Fibroblast of the aortic adventitia (primary cell): ENCODE measurements around the gene STXBP1. TPM values are rescaled to one million over a fixed set of nuclear protein-coding genes. Genes with fewer than 3 reads are reported as not detected.
A peak's percentile ranks its signal among the peaks of the same experiment; 100 is the strongest.

Experiments used
- DNase-seq: peaks from one replicate; pipeline ENCODE4 v3.0.0-alpha.2; 2010; ENCODE audit warnings: low read depth
- H3K4me3 ChIP-seq: 2 replicates; pipeline ENCODE4 v1.5.1; 2011; ENCODE audit warnings: low read depth, mild to moderate bottlenecking, control low read depth, low read length, moderate library complexity
- total RNA-seq: library from RNA; depleted of rRNA; stranded (reverse); fragments of >200 nt; gene quantifications from 2 replicates; pipeline ENCODE4 v1.2.3, GENCODE V29; 2012; ENCODE audit warnings: low replicate concordance
- TF ChIP-seq, protein P1 (sequence below): IDR thresholded peaks from 2 replicates; pipeline ENCODE4 v1.5.1; 2011; ENCODE audit warnings: mild to moderate bottlenecking, low read length, control low read depth, inconsistent platforms; ENCODE audit not compliant: insufficient read depth

STXBP1 gene
- total RNA-seq, 1 donor: 25.5 TPM

DNA sequence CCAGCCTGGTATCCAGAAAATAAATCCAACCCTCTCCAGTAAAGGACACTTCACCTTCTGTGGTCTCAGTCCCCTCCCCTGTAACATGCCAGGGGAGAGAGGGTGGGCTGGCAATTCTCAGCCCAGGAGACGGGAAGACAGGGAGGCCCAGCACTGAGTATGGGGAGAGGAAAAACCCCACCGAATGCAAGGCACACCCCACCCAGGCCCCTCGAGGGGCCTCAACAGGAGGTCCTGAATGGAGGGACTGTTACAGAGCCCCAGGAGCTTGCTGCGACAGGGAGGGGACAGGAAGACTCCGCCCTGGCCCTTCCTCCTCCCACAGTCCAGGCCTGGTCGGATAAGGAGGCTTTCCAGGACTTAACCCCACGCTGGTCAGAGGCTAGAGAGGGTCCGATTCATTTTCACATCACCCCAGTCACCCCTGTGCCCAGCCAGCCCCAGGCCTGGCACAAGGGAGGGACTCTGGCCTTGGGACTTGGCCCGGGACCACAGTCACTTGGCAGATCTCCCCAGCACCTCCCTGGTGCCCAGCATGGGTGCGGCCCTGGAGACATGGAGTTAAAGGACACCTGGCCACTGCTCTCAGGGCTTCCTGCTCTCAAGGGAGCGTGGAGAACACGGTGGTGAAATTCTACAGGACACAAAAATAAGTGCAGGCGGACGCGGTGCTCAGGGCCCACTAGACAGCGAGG, 44.9 kb upstream of the STXBP1 start:
- TF ChIP-seq, protein P1, sequence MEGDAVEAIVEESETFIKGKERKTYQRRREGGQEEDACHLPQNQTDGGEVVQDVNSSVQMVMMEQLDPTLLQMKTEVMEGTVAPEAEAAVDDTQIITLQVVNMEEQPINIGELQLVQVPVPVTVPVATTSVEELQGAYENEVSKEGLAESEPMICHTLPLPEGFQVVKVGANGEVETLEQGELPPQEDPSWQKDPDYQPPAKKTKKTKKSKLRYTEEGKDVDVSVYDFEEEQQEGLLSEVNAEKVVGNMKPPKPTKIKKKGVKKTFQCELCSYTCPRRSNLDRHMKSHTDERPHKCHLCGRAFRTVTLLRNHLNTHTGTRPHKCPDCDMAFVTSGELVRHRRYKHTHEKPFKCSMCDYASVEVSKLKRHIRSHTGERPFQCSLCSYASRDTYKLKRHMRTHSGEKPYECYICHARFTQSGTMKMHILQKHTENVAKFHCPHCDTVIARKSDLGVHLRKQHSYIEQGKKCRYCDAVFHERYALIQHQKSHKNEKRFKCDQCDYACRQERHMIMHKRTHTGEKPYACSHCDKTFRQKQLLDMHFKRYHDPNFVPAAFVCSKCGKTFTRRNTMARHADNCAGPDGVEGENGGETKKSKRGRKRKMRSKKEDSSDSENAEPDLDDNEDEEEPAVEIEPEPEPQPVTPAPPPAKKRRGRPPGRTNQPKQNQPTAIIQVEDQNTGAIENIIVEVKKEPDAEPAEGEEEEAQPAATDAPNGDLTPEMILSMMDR: no peak
- H3K4me3 ChIP-seq: peak overlapping the region; percentile 91
- peak; percentile 56 for DNase-seq

DNA sequence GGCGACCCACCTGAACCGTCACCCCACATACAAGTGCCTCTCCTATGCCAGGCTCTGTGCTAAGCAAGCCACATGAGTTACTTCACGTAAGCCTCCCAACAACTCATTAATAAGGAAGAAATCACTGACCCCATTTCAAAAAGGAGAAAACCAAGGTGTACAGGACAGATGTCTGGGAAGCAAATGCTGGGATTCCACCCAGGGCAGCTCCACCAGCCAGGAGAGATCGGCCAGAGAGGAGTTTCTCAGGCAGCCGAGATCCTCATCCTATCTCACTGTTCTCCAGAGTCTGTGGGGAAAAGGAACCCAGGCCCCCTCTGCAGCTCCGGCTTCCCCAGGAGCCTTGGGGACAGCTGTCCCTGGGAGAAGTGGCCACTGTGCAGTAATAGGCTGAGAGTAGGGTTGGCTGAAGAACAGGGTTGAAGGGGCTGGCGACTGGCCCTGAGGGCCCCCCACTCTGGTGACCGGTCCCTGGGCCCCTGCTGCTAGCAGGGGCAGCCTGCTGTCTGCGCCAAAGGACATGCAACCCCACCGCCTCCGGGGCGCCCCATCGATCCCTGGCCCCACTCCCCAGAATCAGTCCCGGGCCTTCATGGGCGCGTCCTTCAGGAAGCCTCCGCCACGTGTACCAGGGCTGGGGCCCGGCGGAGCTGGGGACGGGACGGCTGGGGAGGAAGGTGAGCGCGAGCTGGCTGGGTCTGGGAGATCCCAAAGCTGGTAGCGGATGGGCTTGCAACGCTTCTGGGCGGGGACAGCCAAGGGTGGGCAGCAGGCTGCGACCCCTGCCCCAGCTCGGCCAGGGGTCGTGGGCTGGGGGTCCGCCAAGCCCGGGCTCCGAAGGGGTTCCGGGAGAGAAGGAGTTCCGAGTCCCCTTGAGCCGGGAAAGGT, 44.1 kb upstream of the STXBP1 start:
- no peak for DNase-seq
- TF ChIP-seq, protein P1: no peak
- peak overlapping the region; percentile 91 for H3K4me3 ChIP-seq

DNA sequence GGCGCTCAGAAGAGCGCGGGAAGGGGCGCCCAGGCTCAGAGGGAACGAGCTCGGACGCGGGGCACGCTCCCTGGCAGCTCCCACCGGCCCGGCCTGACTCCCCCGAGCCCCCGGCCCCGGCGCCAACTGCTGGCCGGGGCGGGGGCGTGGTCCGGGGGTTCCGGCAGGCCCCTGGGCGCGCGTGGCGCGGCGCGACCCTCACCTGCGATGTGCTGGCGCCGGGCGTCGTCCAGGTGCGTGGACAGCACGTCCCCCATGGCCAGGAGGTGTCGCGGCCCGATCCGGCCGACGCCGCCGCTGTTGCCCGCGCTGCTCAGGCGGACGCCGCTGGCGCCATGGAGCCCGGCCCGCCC, 43.5 kb upstream of the STXBP1 start:
- TF ChIP-seq, protein P1: no peak
- peak overlapping the region; percentile 91 for H3K4me3 ChIP-seq
- DNase-seq: no peak

DNA sequence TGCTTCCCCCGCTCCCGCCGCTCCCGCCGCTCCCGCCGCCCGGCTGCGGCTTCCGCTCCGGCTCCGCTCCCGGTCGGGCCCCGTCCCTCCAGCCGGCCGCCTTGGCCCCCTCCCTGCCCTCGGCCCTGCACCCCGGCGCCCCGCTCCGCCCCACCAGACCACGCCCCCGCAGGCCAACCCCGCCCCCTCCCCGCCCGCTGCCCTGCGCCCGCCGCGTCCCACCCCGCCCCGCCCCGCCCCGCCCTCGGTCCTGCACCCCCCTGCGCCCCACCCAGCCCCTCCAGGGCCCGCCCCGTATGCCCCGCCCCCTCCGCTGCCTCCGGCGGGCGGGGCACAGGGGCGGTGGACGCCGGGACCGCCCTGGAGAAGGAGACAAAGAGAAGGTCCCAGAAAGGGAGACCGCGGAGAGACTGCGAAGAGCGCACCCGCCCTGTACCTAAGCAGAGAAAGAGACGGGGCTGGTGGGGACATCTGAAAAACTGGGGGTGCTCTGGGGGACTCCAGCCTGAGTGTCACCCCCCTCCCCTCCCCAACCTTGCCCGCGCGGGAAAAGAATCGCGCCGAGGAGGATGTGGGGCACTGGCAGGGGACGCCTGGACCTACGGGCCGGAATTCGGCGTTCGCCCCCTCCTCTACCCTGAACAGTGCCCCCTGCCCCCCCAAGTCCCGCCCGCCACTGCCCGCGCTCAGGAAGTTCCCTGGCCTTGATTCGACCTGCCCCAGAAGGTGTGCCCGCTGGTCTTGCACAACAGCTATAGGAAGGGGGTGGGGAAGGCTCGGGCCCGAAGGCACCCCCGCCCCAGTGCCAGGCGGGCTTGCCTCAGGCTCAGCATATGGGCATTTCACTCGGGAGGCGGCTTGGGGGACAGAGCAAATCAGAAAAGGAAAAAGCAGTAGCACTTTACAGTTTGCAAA, 42.8 kb upstream of the STXBP1 start:
- peak overlapping the region; percentile 91 for H3K4me3 ChIP-seq
- peak; percentile 70 for DNase-seq
- TF ChIP-seq, protein P1: no peak

DNA sequence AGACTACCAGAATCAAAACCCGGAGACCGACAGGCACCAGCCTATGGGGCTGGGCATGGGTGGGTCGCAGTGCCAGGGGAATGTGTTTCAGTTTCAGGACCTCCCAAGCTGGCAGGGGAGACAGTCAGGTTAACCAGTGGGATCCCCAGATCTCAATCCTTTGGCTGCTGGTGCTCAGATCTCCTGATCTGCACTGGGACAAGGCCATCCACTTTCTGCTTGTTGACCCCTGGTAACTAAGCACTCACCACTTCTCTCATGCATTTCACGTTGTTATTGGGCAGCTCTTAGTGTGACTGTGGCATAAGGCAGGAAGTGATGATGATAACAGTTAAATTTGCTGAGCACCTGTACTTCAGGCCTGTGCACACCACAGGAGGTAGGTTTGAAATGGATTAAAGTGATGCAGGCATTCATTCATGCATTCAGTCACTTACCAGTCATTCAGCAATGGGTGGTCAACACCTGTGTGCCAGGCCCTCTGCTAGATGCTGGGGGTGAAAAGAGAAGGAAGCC, 42.1 kb upstream of the STXBP1 start:
- no peak overlapping the region for H3K4me3 ChIP-seq
- no peak for DNase-seq
- TF ChIP-seq, protein P1: no peak

DNA sequence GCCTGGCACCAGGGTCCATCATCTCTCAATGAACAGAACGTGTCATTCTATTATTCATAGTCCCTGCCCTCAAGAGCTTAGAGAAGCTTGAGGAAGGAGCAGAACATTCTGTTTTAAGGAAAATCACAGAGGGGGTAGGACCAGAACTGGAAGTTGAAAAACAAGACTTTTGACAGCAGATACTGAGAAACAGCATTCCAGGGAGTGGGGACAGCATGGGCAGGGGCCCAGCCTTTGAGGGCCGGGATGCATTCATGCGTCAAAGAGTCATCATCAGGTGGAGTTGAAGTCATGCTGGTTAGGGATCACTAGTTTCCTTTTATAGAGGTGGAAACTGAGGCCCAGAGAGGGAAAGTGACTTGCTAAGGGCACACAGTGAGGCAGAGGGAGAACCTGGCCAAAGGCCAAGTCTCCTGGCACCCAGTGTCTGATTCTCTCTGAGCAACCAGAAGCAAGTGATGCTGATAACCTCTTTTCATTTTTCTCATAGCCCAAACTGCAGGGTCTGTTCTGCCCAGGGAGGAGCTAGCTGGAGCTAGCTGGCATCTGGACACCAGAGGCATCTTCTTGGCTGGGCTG, 41.5 kb upstream of the STXBP1 start:
- TF ChIP-seq, protein P1: no peak
- H3K4me3 ChIP-seq: no peak overlapping the region
- DNase-seq: peak; percentile 48
